Activated CD4-positive, alpha-beta T cell treated with anti-CD3 and anti-CD28 coated beads for 4 hours (primary cell): ENCODE measurements around the gene SEC11A.
"Not testable (repeated sequence)": the region's sequence is repeated elsewhere in the genome, so short reads cannot be mapped to it uniquely, and the experiment has no call there.

Experiments used
- DNase-seq, 2 donors: peaks; one replicate each; pipeline ENCODE4 v3.0.0-alpha.2; 2020

Gene SEC11A

DNA sequence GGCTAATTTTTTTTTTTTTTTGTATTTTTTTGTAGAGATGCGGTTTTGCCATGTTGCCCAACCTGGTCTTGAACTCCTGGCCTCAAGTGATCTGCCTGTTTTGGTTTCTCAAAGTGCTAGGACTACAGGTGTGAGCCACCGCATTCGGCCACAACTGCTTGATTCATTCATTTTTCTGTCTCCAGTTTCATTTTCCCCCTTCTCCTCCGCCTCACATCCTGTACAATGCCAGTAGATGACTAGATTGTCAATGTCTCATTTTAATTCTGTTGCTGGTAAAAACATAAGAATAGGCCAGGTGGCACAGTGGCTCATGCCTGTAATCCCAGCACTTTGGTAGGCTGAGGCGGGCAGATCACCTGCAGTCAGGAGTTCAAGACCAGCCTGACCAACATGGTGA is 20.4 kb upstream of the SEC11A start:
- DNase-seq = peak; percentile 56 to 60

DNA sequence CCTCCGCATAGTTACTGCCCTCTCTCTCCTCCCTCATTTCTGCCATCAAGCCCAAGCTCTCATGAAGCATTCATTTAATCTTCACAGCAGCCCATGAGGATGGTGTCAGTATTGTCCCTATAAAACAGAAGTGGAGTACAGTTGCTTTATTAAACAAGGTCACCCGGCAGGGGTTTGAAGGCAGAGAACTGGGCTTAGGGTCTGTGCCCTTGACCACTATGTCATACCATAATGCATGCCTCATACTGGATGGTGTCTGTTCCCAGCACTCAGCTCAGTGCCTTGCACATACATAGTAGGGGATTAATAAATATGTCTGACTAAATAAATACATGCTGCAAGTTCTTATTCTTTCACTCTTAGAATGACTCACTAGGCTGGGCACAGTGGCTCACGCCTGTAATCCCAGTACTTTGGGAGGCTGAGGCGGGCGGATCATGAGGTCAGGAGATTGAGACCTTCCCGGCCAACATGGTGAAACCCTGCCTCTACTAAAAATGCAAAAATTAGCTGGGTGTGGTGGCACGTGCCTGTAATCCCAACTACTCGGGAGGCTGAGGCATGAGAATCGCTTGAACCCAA is 19.6 kb upstream of the SEC11A start:
- DNase-seq = not testable (repeated sequence)

DNA sequence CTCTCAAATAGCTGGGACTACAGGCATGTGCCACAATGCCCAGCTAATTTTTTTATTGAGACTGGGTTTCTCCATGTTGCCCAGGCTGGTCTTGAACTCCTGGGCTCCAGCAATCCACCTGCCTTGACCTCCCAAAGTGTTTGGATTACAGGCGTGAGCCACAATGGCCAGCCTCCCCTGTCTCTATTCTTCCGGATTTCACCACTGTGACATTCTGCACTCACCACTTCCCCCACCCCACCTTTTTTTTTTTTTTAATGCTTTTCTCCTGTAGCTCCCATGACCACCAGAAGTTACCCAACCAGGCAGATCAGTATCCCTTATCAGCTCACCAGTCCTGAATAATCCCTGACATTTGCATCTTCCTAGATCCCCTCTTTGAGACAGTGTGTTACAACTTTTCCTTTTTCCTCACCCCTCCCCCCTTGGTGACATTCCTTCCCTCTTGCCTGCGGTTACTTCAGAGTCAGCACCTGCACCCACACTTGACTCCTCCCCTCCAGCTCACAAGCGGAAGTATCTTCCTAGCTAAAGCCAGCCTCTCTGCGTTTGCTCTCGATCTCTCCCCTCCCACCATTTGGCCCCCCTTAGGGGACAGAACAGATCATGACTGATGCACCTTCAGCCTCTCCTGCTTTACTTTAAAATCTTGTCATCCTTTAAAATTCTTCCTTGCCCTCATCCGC is 19.0 kb upstream of the SEC11A start:
- peak; percentile 66 to 68 for DNase-seq

DNA sequence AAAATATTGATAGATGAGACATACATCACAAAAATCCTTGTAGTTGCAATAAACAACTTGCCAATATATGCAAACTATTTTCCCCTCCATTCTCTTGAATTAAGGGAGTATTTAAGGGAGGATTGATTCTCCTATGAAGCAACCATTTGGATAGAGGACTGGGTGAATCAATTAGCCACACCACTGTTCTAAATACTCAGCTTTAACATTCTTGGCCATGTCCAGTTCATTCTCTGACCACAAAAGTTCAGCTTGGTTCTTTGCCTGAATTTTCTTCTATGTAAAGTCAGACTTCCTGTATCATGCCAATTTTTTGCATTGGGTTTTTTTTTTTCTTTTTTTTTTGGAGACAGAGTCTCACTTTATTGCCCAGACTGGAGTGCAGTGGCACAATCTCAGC is 15.8 kb upstream of the SEC11A start:
- DNase-seq = no peak

DNA sequence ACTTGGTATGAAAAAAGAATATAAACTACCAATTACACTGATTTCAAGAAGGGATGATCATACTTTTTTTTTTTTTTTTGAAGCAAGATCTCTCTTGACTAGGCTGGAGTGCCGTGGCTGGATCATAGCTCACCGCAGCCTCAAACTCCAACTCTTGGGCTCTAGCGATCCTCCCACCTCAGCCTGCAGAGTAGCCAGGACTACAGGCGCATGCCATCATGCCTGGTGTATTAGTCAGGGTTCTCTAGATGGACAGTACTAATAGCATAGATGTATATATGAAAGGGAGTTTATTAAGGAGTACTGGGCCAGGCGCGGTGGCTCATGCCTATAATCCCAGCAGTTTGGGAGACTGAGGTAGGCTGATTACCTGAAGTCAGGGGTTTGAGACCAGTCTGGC is 11.5 kb upstream of the SEC11A start:
- DNase-seq = no peak

DNA sequence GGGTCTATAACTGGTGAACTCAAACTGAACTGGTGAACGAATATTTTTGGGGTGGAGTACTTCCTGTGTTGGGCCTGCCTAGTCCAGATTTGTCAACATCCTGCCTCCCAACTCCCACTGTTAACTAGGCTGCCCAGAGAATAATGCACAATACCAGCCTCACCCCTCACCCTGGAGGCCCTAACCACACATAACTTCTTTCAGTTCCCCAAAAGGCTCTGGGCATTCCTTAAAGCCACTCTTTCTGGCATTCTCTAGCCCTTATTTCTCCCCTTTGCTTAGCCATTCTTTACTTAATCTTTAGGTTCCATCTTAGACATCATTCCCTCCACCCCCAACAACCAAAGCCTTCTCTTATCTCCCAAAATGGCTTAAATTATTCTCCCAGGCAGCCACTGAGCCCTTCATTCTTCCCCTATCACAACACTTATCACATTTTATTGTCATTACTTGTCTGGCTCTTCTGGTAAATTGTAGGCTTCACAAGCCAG is 9.1 kb upstream of the SEC11A start:
- DNase-seq = no peak

DNA sequence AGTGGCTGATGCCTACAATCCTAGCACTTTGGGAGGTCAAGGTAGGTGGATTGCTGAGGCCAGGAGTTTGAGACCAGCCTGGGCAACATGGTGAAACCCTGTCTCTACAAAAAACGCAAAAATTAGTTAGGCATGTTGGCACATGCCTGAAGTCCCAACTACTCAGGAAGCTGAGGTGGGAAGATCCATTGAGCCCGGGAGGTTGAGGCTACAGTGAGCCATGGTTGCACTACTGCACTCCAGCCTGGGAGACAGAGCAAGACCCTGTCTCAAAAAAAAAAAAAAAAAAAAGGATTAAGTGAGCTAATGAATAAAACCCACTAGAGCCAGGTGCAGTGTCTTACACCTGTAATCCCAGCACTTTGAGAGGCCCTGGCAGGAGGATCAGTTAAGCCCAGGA is 6.7 kb upstream of the SEC11A start:
- no peak for DNase-seq

DNA sequence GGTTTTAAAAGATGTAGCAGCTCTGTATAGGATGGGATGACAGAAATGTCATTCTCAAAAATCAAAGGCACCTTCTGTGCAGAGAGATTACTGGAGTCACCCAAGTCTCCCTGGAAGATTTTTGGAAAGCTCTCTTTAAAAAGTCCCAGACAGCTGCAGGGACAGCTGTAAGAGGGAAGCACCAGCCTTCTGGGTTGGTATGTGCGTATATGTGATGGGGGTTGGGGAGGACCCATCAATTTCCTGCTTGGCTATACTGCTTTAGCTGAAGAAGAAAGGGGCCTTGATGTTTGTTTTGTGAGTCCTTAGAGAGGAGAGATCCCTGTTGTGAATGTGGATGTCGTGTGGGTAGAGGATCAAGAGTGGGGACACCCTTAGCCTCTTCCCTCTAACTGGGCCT is 5.4 kb upstream of the SEC11A start:
- DNase-seq = no peak

DNA sequence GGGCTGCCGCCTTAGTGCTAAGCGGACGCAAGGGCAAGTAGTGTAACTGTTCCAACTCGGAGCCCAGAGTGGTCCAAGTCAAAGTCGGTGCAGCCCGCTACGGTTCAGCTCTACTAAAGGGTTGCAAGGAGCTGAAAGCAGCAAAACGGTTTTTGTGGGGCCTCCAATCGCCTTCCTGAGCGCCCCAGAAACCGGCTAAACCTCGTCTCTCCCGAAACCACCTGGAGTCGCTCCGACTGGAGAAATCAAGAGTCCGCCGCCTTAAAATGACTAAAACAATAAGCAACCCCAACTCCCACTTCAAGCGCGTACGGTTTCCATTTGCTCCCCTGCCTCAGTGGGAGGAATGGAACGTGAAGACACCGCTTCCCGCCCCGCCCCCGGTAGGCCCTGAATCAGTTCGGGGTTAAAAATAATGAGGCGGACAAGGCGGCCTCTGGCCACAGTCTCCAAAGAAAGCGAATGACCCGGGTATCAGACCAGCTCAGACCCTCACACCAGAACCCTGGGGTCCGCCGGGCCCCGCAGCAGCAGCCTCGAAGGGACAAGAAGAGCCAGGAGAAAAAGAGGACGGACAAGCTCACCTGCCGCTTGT is 401 bp downstream of the SEC11A start:
- peak; percentile 34 to 45 for DNase-seq

DNA sequence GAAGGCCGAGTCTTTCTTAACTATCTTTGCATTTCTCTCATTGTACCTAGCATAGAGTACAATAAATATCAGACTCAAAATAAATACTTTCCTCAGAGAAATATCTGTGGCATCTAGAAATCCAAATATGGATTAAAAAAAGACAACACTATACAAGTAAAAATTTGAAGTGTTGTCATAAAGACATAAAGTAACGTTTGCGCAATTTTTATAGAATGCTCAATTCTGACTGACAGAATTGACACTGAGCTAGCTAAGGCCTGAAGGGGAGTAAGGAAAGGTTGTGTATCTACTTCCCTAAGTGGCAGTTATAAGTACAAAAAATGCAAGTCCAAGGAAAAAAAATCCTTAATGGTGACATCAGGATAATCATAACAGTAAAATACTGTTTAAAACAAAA is 1.1 kb downstream of the SEC11A start:
- no peak for DNase-seq

DNA sequence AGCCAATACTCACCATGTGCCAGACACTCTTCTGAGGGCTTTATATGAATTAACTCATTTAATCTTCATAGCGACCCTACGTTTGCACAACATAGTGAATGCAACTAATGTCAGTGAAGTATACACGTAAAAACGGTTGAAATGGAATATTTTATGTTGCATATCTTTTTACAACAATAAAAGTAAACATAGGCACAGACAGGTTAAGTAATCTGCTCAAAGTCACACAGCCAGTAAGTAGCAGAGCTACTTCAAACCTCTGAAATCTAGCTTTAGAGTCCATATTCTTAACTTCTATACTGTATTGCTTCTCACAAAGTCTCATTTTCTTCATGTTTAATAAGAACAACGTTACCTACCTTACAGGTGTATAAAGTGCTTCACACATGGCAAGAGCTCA is 1.6 kb downstream of the SEC11A start:
- DNase-seq = no peak

DNA sequence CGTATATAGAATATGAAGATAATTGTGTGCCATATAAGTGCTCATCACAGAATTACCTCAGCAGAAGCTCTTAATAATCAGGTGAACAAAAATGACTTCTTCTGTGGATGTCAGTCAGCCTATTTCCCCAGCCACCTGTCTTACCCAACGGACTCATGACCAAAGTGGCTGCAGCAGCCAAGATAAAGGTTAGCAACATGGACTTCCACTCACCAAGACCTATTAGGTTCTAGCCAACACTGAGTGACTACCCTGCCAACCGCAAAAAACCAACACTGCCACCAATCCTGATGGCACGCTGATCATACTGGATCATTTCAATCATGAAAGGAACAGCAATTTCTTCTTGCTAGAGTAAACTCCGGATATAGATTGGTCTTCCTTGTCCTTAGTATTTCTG is 12.1 kb downstream of the SEC11A start:
- DNase-seq = no peak

DNA sequence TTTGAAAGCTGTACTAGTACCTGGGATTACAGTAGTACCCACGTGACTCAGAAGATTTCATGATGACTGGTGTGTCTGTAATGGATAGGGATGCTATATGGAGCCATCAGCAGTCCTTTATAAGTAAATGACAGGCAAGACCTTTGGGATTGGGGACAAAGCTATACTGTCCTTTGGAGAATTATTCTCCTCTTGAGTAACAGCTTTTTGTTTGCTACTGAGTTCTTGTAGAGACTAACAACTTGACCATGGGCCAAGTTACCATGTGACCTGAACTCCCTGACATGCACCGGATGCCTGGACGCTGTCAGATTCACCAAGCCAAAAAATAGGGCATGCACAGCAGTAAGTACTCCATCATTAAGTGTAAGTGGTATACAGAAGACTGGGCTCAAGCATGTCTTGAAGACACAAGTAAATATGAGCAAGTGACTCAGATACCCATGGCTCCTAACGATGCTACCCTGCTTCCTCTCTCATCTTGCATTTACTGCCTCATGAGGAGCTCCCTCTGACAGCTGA is 12.9 kb downstream of the SEC11A start:
- DNase-seq = no peak

DNA sequence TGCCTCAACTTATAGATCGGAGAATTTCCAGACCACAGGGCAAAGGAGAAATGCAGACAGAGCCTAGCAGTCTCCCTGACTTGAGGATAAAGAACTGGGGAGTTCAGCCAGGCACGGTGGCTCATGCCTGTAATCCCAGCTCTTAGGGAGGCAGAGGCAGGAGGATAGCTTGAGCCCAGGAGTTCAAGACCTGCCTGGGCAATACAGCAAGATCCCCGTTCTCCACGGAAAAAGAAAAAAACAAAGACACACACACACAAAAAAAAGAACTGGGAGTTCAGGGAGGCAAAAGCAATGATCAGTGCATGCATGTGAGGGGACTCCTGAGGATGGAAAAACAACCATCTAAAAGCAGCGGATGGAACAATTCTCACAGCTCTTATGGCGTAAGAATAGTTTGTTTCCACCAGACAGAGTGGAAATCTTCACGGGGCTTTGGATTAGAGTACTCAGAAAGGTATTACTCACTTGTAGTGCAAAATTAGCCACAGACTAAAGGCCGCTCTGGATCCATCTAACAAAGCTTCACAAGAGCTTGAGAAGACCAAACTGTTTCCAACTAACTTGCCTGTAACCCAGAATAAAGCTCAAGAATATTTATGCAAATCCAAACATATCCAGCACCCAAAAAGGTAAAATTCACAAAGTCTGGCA is 16.3 kb downstream of the SEC11A start:
- DNase-seq = peak; percentile 7 to 22

DNA sequence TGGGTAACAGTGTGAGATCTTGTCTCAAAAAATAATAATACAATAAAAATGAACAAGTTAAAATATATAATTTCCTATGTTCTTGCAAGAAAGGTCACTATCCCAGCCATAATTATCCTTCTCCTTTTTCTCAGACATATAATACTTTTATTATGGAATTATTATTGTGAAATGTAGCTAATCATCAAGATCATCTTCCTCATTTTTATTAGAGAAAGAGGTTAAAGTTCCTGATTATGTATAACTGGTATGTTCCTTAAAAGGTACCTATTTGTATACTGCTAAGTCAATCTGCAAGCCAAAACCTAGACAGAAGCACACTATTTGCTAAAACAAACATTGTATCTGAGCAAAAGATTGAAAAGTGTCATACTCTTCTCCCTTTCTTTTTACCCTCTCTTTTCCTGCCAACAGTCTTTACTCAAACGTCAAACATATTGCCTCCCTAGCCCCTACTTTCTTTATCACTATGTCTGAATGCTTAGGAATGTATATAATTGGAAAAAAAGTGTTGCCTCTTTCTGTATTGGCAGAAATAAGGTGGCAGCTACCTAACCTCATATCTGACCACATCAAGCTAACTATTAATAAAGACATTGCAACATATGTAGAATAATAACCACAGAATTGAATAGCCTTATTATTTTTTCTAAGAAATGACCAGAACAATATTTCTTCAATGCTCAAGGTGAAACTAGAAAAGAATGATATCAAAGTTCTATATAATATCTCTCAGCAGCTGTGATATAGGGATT is 18.5 kb downstream of the SEC11A start:
- DNase-seq = no peak

DNA sequence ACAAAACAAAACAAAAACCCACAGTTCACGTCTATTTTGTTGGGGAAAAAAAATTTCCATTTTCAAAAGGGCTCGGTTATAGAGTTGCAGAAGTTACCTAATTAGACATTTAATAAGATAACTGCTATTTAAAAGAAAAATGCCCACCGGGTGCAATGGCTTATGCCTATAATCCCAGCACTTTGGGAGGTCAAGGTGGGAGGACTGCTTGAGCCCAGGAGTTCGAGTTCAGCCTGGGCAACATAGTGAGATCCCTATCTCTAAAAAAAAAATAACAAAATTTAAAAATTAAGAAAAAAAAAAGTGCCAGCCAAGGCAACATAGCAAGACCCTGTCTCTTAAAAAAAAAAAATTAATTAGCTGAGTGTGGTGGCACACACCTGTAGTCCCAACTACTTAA is 19.2 kb downstream of the SEC11A start:
- DNase-seq = no peak

DNA sequence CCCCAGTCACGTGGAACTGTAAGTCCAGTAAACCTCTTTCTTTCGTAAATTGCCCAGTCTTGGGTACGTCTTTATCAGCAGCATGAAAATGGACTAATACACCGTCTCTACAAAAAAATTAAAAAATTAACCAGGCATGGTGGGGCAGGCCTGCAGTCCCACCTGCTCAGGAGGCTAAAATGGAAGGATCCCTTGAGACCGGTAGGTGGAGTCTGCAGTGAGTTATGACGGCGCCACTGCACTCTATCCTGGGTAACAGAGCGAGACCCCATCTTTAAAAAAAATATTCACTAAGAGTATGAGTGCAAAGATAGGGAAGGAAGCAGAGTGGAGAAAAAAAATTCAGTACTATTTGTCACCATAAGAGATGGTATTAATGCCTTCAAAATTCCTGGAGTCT is 25.6 kb downstream of the SEC11A start:
- no peak for DNase-seq

DNA sequence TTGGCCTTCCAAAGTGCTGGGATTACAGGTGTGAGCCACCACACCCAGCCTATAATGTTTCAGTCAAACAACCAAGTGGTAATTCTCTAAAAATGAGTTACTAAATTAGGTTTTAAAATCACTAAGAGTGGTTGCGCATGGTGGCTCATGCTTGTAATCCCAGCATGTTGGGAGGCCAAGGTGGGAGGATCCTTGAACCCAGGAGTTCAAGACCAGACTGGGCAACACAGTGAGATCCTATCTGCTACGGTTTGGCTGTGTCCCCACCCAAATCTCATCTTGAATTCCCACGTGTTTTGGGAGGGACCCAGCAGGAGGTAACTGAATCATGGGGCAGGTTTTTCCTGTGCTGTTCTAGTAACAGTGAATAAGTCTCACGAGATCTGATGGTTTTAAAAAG is 26.1 kb downstream of the SEC11A start:
- no peak for DNase-seq

DNA sequence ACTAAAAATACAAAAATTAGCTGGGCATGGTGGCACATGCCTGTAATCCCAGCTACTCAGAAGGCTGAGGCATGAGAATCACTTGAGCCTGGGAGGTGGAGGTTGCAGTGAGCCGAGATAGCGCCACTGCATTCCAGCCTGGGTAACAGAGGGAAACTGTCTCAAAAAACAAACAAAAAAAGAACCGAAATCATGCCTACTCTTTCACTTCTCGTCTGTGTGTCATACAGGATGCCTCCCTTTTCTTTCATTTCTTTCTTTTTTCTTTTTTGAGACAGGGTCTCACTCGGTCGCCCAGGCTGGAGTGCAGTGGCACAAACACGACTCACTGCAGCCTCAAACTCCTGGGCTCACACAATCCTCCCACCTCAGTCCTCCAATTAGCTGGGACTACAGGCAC is 29.5 kb downstream of the SEC11A start:
- not testable (repeated sequence) for DNase-seq

DNA sequence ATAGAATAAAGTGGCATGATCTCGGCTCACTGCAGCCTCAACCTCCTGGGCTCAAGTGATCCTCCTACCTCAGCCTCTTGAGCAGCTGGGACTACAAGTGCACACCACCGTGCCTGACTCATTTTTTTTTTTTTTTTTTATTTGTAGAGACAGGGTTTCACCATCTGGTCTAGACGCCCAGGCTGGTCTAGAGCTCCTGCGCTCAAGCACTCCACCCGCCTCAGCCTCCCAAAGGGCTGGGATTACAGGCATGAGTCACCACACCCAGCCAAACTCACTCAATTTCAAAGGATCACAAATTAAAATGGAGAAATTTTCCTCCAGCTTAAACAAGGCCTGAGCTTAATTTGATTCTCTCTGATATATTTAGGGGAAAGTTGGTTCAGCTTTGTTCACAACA is 30.6 kb downstream of the SEC11A start:
- no peak for DNase-seq

DNA sequence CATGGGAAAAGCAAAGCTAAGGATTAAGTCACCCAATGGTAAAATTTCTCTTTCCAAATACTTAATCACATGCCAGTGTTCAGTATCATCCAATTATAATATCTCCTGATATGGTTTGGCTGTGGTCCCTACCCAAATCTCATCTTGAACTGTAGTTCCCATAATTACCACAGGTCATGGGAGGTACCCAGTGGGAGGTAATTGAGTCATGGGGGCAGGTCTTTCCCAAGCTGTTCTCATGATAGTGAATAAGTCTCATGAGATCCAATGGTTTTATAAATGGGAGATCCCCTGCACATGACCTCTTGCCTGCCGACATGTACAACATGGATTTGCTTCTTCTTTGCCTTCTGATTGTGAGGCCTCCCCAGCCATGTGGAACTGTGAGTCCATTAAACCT is 31.8 kb downstream of the SEC11A start:
- DNase-seq = no peak

DNA sequence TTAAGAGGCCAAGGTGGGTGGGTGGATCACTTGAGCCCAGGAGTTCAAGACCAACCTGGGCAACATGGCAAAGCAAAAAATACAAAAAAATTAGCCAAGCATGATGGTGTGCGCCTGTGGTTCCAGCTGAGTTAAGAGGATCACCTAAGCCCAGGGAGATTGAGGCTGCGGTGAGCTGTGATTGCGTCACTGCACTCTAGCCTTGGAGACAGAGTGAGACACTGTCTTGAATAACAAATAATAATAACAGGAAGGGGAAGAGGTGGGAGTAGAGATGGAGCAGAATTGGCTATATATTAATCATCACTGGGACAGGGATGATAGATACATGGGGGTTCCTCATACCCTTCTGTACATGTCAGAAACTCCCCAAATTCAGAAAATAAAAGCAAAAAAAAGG is 34.1 kb downstream of the SEC11A start:
- DNase-seq = peak; percentile 38 to 40

DNA sequence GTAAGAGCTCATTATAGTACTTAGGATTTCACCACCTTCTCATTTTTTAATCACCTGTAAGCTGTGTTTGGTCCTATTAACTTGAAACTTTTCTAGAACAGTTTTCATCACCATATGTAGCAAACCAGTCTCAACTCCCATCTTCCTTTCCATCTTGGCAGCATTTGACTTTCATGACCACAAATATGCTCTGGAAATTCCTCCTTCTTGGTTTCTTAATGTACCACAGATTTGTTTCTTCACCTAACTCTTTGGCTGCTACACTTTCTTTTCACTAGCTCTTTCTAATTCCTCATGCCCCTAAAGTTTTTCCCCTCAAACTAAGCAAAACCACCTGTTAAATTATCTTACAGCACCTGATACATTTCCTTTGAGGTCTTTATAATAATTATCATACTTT is 44.7 kb downstream of the SEC11A start:
- DNase-seq = no peak
